Adrenal gland (tissue), 5 donors: ENCODE data around the gene SFTA2.

Experiments
- CTCF ChIP-seq, 6 experiments: fragments of 450-650 bp in 4 of 6; fragments of 200-600 bp in 2 of 6; sonication (generic) in 1 of 6; IDR thresholded peaks; 1 replicate in 5 of 6; 2 replicates in 1 of 6; pipeline versions ENCODE4 v1.5.1 to v1.8.0; 2016 to 2021; ENCODE audit warnings: antibody characterized with exemption in 6 of 6, mild to moderate bottlenecking in 2 of 6, moderate library complexity in 1 of 6
- POLR2A ChIP-seq, 2 donors: fragments of 450-650 bp; IDR thresholded peaks; one replicate each; pipeline ENCODE4 v1.6.1; 2017; ENCODE audit warnings: antibody characterized with exemption in 2 of 2, mild to moderate bottlenecking in 2 of 2, moderate library complexity in 1 of 2
- donor health status: DM: no; HTN: no; CAD: no.

- TF ChIP-seq POLR2A (IDR thresholded peaks at IDR 0.05), result no peak
- no peak for TF ChIP-seq CTCF (IDR thresholded peaks at IDR 0.05)
These were observed 16.9 kb downstream of the SFTA2 start for GRCh38 chr6:30914854-30915590.
